ENCODE measurements around the gene NTRK2. TPM values are rescaled to one million over a fixed set of nuclear protein-coding genes. Genes with fewer than 3 reads are reported as not detected.

The NTRK2 gene
- total RNA-seq, 1 donor from 2014 or later, result 4.6 TPM

- H3K4me2 ChIP-seq (ENCODE audit: low read length), result no peak overlapping the region
- no peaks in the 10 kb centered on the region for H3K36me3 ChIP-seq (ENCODE audit: insufficient read depth, low read length)
- no peaks in the 10 kb centered on the region for H3K9me3 ChIP-seq (ENCODE audit: insufficient read depth, low read depth, low read length)
- H3K9ac ChIP-seq (ENCODE audit: low read length), result no peak overlapping the region
- peaks cover 4% of the 10 kb centered on the region for H3K9me3 Mint-ChIP-seq (ENCODE audit: unreplicated experiment)
- H3K4me1 Mint-ChIP-seq (ENCODE audit: low read depth, unreplicated experiment), result no peaks in the 10 kb centered on the region
- TF ChIP-seq, protein P1, sequence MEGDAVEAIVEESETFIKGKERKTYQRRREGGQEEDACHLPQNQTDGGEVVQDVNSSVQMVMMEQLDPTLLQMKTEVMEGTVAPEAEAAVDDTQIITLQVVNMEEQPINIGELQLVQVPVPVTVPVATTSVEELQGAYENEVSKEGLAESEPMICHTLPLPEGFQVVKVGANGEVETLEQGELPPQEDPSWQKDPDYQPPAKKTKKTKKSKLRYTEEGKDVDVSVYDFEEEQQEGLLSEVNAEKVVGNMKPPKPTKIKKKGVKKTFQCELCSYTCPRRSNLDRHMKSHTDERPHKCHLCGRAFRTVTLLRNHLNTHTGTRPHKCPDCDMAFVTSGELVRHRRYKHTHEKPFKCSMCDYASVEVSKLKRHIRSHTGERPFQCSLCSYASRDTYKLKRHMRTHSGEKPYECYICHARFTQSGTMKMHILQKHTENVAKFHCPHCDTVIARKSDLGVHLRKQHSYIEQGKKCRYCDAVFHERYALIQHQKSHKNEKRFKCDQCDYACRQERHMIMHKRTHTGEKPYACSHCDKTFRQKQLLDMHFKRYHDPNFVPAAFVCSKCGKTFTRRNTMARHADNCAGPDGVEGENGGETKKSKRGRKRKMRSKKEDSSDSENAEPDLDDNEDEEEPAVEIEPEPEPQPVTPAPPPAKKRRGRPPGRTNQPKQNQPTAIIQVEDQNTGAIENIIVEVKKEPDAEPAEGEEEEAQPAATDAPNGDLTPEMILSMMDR (IDR thresholded peaks at IDR 0.05; ENCODE audit: insufficient read depth, low read depth, low read length), result no peak
- TF ChIP-seq EZH2 (IDR thresholded peaks at IDR 0.05; ENCODE audit: insufficient read depth, low read length), result no peak
- no peaks in the 10 kb centered on the region for H4K20me1 ChIP-seq (ENCODE audit: insufficient read depth, low read length)
- no peaks in the 10 kb centered on the region for H3K79me2 ChIP-seq (ENCODE audit: insufficient read depth, low read length)
- no peak overlapping the region for H2AFZ ChIP-seq (ENCODE audit: low read depth, low read length)
- no peak overlapping the region for H3K27ac ChIP-seq (ENCODE audit: low read depth, low read length)
- H3K36me3 Mint-ChIP-seq (ENCODE audit: low read depth, unreplicated experiment), result no peaks in the 10 kb centered on the region
- H3K4me3 ChIP-seq (ENCODE audit: insufficient read depth, low read depth, low read length), result no peak overlapping the region
- H3K4me3 Mint-ChIP-seq (ENCODE audit: unreplicated experiment), result no peak overlapping the region
- peaks cover 2% of the 10 kb centered on the region for H3K27me3 Mint-ChIP-seq (ENCODE audit: low read depth, unreplicated experiment)
- no peaks in the 10 kb centered on the region for H3K4me1 ChIP-seq (ENCODE audit: insufficient read depth, low read length)
- DNase-seq (ENCODE audit: low read depth) (no peak), FAIRE-seq (no peak)
- no peaks in the 10 kb centered on the region for H3K27me3 ChIP-seq (ENCODE audit: insufficient read depth, low read length)
- H3K27ac Mint-ChIP-seq (ENCODE audit: unreplicated experiment), result no peak overlapping the region
Observed at GRCh38 chr9:84929068-84929467, 259.5 kb downstream of the NTRK2 start.

- no peak overlapping the region for H3K4me3 Mint-ChIP-seq (ENCODE audit: unreplicated experiment)
- Histone ChIP-seq H4K20me1 (ENCODE audit: insufficient read depth, low read length) (no peaks in the 10 kb centered on the region), H2AFZ (ENCODE audit: low read depth, low read length) (no peak overlapping the region), H3K27ac (ENCODE audit: low read depth, low read length) (no peak overlapping the region), H3K4me3 (ENCODE audit: insufficient read depth, low read depth, low read length) (no peak overlapping the region), H3K79me2 (ENCODE audit: insufficient read depth, low read length) (no peaks in the 10 kb centered on the region), H3K4me1 (ENCODE audit: insufficient read depth, low read length) (no peaks in the 10 kb centered on the region), H3K9ac (ENCODE audit: low read length) (no peak overlapping the region), H3K36me3 (ENCODE audit: insufficient read depth, low read length) (no peaks in the 10 kb centered on the region), H3K4me2 (ENCODE audit: low read length) (no peak overlapping the region), H3K9me3 (ENCODE audit: insufficient read depth, low read depth, low read length) (no peaks in the 10 kb centered on the region), H3K27me3 (ENCODE audit: insufficient read depth, low read length) (no peaks in the 10 kb centered on the region)
- peaks cover 6% of the 10 kb centered on the region for H3K4me1 Mint-ChIP-seq (ENCODE audit: low read depth, unreplicated experiment)
- H3K27ac Mint-ChIP-seq (ENCODE audit: unreplicated experiment), result no peak overlapping the region
- DNase-seq (ENCODE audit: low read depth), result no peak
- no peaks in the 10 kb centered on the region for H3K36me3 Mint-ChIP-seq (ENCODE audit: low read depth, unreplicated experiment)
- TF ChIP-seq, protein P1 (IDR thresholded peaks at IDR 0.05; ENCODE audit: insufficient read depth, low read depth, low read length), result peak; percentile 25
- TF ChIP-seq EZH2 (IDR thresholded peaks at IDR 0.05; ENCODE audit: insufficient read depth, low read length), result no peak
- FAIRE-seq, result no peak
- H3K9me3 Mint-ChIP-seq (ENCODE audit: unreplicated experiment), result peaks cover 4% of the 10 kb centered on the region
- H3K27me3 Mint-ChIP-seq (ENCODE audit: low read depth, unreplicated experiment), result no peaks in the 10 kb centered on the region
Observed at GRCh38 chr9:84932915-84933527, 263.5 kb downstream of the NTRK2 start.

- TF ChIP-seq, protein P1 (IDR thresholded peaks at IDR 0.05; ENCODE audit: insufficient read depth, low read depth, low read length), result no peak
- TF ChIP-seq EZH2 (IDR thresholded peaks at IDR 0.05; ENCODE audit: insufficient read depth, low read length), result no peak
- DNase-seq (ENCODE audit: low read depth), result no peak
- Mint-ChIP-seq H3K9me3 (ENCODE audit: unreplicated experiment) (no peaks in the 10 kb centered on the region), H3K4me3 (ENCODE audit: unreplicated experiment) (no peak overlapping the region), H3K27me3 (ENCODE audit: low read depth, unreplicated experiment) (no peaks in the 10 kb centered on the region), H3K27ac (ENCODE audit: unreplicated experiment) (peak overlapping the region; percentile 15), H3K36me3 (ENCODE audit: low read depth, unreplicated experiment) (peaks cover 4% of the 10 kb centered on the region), H3K4me1 (ENCODE audit: low read depth, unreplicated experiment) (peaks cover 16% of the 10 kb centered on the region)
- Histone ChIP-seq H3K79me2 (ENCODE audit: insufficient read depth, low read length) (no peaks in the 10 kb centered on the region), H4K20me1 (ENCODE audit: insufficient read depth, low read length) (no peaks in the 10 kb centered on the region), H3K4me2 (ENCODE audit: low read length) (no peak overlapping the region), H3K4me1 (ENCODE audit: insufficient read depth, low read length) (no peaks in the 10 kb centered on the region), H3K27ac (ENCODE audit: low read depth, low read length) (no peak overlapping the region), H3K36me3 (ENCODE audit: insufficient read depth, low read length) (no peaks in the 10 kb centered on the region), H3K9ac (ENCODE audit: low read length) (no peak overlapping the region), H3K27me3 (ENCODE audit: insufficient read depth, low read length) (no peaks in the 10 kb centered on the region), H3K4me3 (ENCODE audit: insufficient read depth, low read depth, low read length) (no peak overlapping the region), H3K9me3 (ENCODE audit: insufficient read depth, low read depth, low read length) (no peaks in the 10 kb centered on the region), H2AFZ (ENCODE audit: low read depth, low read length) (no peak overlapping the region)
- no peak for FAIRE-seq
Observed at GRCh38 chr9:84935528-84936117, 266.1 kb downstream of the NTRK2 start.
